ENCODE data around the gene R3HCC1L.

- TF ChIP-seq CTCF (conservative IDR thresholded peaks at IDR 0.05; ENCODE audit: low read depth, low read length) (no peak), EZH2 (IDR thresholded peaks at IDR 0.05; ENCODE audit: borderline replicate concordance, low read depth, low read length, poor library complexity, severe bottlenecking) (no peak)
Measured at GRCh38 chr10:98169379-98169778, 34.9 kb downstream of the R3HCC1L start.

All from A673 (cell line).